Endothelial cell of umbilical vein (primary cell): Measurements from ENCODE around the gene TSEN15.

Source experiments
- POLR2AphosphoS5 ChIP-seq: IDR thresholded peaks from 2 replicates; pipeline ENCODE4 v1.6.1; 2012; ENCODE audit warnings: low read depth, mild to moderate bottlenecking, control low read depth, low read length, moderate library complexity; ENCODE audit not compliant: insufficient read depth
- TF ChIP-seq, protein P1 (sequence below), 2 donors: IDR thresholded peaks; 1 replicate in 1 of 2; 2 replicates in 1 of 2; pipeline ENCODE4 v1.5.1; 2011; ENCODE audit warnings: low read length in 2 of 2, mild to moderate bottlenecking in 2 of 2, moderate library complexity in 2 of 2, control low read depth in 1 of 2, inconsistent platforms in 1 of 2, low read depth in 1 of 2; ENCODE audit not compliant: insufficient read depth in 1 of 2; ENCODE audit errors: extremely low read depth in 1 of 2
- TF ChIP-seq, protein P2 (sequence below): IDR thresholded peaks from 2 replicates; pipeline ENCODE4 v1.6.1; 2011; ENCODE audit not compliant: insufficient read depth, insufficient read length

DNA sequence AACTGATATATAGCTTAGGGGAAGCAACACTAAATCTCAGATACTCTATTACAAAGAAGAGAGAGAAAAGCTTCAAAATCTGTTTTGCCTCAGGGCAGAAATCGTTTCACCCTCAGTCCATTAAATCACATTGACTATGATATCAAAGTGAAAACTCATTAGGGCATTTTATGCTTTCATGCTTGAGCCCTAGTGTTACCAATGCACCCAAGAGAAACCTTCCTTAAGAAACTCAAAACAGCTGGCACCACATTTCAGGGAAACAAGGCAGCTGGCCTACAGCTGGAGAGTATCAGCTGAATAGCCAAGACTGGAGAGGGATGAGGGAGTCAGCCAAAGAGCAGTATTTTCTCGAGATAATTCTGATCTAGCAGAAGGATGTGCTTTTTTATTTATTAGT is 28.9 kb upstream of the TSEN15 start:
- no peak for TF ChIP-seq POLR2AphosphoS5
- TF ChIP-seq, protein P1, sequence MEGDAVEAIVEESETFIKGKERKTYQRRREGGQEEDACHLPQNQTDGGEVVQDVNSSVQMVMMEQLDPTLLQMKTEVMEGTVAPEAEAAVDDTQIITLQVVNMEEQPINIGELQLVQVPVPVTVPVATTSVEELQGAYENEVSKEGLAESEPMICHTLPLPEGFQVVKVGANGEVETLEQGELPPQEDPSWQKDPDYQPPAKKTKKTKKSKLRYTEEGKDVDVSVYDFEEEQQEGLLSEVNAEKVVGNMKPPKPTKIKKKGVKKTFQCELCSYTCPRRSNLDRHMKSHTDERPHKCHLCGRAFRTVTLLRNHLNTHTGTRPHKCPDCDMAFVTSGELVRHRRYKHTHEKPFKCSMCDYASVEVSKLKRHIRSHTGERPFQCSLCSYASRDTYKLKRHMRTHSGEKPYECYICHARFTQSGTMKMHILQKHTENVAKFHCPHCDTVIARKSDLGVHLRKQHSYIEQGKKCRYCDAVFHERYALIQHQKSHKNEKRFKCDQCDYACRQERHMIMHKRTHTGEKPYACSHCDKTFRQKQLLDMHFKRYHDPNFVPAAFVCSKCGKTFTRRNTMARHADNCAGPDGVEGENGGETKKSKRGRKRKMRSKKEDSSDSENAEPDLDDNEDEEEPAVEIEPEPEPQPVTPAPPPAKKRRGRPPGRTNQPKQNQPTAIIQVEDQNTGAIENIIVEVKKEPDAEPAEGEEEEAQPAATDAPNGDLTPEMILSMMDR (IDR thresholded peaks at IDR 0.05; ENCODE audit: extremely low read depth in 1 of 2, insufficient read depth in 1 of 2, low read depth in 1 of 2, low read length in 2 of 2) = no peak
- TF ChIP-seq, protein P2, sequence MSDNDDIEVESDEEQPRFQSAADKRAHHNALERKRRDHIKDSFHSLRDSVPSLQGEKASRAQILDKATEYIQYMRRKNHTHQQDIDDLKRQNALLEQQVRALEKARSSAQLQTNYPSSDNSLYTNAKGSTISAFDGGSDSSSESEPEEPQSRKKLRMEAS = no peak
